Activated CD8-positive, alpha-beta memory T cell treated with anti-CD3 and anti-CD28 coated beads for 4 hours (primary cell): Measurements from ENCODE around the gene CR1.
"Not testable (repeated sequence)": the region's sequence is repeated elsewhere in the genome, so short reads cannot be mapped to it uniquely, and the experiment has no call there.

Experiments
- DNase-seq, 2 donors: peaks; one replicate each; pipeline ENCODE4 v3.0.0-alpha.2; 2020; ENCODE audit warnings: low read depth in 2 of 2

CR1 gene

DNA sequence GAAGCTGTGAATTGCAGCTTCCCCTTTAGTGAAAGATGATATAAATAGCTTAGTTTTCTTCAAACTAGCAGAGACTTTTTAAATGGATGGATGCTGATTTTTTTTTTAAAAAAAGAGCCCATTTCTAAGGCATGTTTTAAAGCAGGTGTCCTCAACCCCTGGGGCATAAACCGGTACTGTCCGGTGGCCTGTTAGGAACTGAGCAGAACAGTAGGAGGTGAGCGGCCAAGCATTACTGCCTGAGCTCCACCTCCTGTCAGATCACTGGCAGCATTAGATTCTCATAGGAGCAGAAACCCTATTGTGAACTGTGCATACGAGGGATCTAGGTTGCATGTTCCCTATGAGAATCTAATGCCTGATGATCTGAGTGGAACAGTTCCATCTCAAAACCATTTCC is 180.2 kb downstream of the CR1 start:
- DNase-seq: no peak

DNA sequence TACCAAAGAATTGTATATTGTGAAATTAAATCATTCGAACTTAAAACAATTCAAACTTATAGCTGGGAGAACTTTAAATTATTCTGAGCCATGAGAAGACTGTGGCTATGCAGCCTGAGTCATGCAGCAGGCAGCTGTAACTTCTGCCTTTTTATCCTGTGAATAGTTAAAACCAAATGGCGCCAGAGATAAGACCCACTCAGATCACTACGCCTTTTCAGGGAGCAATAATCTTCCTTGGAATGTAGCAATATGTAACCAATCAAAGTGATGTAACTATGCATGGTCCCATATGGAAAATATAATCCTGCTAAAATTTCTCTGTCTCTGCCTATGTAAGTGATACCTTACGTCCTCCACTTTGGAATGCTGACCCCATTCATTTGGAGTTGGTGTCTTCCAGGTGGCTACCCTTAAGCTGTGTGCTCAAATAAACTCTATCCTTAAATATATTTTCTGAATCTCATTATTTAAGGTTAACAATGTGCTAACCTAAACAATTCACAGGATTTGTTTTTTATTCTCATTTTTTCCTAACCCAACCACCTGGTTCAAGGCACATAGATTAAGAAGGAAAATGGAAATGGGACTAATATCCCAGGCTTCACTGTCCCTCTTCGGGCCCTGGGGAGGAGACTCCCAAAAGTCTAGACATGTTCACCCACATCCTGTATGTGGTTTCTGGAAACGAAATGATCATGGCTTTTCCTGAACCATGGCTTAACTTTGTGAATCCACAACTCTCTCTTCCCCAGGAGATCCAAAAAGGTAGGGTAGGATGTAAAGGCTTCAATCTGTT is 184.8 kb downstream of the CR1 start:
- not testable (repeated sequence) for DNase-seq

DNA sequence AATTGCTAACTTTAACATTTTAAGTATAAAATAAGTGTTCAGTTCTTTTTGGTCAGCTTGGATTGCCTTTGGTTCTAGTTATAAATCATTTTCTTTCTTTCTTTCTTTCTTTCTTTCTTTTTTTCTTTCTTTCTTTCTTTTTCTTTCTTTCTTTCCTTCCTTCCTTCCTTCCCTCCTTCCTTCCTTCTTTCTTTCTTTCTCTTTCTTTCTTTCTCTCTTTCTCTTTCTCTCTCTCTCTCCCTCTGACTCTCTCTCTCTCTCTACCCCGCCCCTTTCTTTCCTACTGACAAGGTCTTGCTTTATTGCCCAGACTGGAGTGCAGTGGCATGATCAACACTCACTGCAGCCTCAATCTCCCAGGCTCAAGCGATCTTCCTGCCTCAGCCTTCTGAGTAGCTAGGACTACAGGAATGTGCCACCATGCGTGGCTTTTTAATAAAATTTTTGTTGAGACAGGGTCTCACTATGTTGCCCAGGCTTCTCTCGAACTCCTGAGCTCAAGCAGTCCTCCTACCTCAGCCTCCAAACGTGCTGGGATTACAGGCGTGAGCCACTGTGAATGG is 187.0 kb downstream of the CR1 start:
- DNase-seq: not testable (repeated sequence)

DNA sequence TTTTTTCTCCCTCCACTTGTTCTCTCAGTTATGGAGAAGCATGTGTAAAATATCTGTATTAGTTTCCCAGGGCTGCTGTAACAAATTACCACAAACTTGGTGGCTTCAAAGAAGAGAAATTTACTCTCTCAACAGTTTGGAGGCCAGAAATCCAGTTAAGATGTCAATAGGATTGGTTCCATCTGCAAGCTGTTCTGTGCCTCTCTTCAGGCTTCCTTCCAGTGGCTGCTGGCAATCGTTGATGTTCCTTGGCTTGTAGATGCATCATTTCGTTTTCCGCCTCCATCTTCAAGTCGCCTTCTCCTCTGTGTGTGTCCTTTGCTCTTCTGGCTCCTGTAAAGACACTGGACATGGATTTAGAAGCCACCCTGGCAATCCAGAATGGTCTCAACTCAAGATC is 194.6 kb downstream of the CR1 start:
- not testable (repeated sequence) for DNase-seq

DNA sequence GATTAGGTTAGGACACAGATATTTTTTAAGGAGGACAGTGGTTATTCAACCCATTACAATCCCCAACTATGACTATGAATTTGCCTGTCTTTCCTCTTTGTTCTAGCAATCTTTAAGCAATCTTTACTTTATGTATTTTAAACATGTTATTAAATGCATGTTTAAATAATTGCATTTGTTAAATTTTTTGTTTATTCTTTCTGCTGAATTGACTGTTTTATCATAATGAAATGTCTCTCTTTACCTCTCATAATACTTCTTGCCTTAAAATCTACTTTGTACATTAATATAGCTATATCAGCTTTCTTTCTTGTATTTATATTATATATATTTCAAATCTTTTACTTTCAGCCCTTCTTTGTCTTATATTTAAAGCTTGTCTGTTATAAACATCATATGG is 195.1 kb downstream of the CR1 start:
- no peak for DNase-seq
